Epidermal melanocyte (primary cell): ENCODE measurements around the gene ARL16.
A peak's percentile ranks its signal among the peaks of the same experiment; 100 is the strongest.

Source experiments
- DNase-seq: peaks from one replicate; pipeline ENCODE4 v3.0.0; 2011; ENCODE audit warnings: low spot score; ENCODE audit not compliant: insufficient read length

The ARL16 gene

GRCh38 chr17:81672954-81673353 lies 10.6 kb downstream of the ARL16 start:
- no peak for DNase-seq

GRCh38 chr17:81672504-81672903 lies 11.1 kb downstream of the ARL16 start:
- no peak for DNase-seq

- DNase-seq: no peak
Measured at GRCh38 chr17:81667754-81668153, 15.8 kb downstream of the ARL16 start.

DNA sequence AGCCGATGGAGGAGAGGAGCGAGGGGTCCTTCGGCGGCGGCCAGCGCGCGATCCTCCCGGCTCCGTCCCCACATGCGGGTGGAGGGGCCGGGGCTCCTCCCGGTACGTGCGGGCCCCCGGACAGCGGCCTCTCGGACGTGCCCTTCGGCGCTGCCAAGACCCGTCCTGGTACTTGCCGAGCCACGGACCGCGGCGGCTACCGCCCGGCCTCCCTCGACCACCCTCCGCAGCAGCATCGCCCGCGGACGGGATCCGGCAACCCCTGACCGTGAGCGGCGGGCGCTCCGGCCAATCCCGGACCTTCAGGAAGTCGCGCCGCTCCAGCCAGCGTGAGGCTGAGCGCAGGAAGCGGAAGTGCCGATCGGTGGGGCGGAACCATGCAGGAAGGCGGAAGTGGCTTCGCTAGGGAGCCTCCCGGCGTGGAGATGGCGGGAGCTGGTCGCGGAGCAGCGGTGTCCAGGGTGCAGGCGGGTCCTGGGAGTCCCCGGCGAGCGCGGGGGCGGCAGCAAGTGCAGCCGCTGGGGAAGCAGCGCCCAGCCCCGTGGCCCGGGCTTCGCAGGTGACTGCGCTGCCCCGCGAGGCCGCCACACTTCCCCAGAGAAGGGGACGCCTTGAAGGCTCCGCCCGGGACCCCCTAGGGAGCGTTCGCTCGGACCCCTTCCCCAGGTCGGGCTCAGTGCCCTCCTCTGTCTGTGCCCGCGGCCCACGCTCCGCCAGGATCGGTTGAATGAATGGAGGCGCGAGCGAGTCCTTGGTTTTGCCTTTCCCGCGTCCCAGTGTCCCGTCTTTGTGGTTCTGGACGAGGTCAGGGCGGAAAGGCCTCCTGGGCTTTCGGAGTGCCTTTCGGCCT lies 17.0 kb downstream of the ARL16 start, which contains the start of the genes CCDC137 and OXLD1:
Gene CCDC137 (plus strand): TSS at position 396 of the 850 bp plus-strand sequence. CDS start 30 bp downstream, at position 426.
Gene OXLD1 (minus strand): TSS at position 264 of the 850 bp plus-strand sequence. CDS start 28 bp downstream, at position 236.
- peak; percentile 96 for DNase-seq

DNA sequence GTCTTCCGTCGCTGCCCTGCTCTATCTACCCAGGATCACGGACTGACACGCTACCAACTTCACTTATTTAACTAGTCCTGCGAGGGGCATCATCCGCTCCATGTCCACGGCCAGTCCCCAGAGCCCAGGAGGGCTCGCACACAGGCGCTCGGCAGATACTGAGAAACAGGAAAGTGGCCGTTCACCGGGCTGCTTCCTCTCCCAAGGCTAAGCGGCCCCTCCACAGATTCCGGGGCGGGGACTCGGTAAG lies 17.6 kb downstream of the ARL16 start:
- no peak for DNase-seq

GRCh38 chr17:81665205-81666091 lies 18.1 kb downstream of the ARL16 start:
- DNase-seq: no peak

DNA sequence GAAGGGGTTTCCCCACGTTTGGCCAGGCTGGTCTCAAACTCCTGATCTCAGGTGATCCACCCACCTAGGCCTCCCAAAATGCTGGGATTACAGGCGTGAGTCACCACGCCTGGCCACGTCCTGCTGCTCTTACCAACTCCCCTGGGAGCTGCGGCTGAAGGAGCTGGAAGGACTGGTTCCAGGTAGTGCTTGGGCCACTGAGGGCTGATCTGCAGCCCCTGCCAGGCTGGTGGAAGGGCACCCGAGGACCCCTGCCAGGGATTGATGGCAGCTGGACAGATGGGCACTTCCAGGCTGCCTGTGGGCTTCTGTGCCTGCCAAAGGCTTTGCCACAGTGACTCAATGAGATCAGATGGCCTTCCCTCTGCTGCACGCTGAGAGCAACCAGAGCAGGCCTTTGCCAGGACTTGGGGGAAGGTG lies 19.5 kb downstream of the ARL16 start:
- DNase-seq: no peak

GRCh38 chr17:81662002-81662401 lies 21.6 kb downstream of the ARL16 start:
- DNase-seq: no peak

- no peak for DNase-seq
Measured at GRCh38 chr17:81660441-81660840, 23.2 kb downstream of the ARL16 start.

GRCh38 chr17:81659038-81659437 lies 24.6 kb downstream of the ARL16 start:
- no peak for DNase-seq

DNA sequence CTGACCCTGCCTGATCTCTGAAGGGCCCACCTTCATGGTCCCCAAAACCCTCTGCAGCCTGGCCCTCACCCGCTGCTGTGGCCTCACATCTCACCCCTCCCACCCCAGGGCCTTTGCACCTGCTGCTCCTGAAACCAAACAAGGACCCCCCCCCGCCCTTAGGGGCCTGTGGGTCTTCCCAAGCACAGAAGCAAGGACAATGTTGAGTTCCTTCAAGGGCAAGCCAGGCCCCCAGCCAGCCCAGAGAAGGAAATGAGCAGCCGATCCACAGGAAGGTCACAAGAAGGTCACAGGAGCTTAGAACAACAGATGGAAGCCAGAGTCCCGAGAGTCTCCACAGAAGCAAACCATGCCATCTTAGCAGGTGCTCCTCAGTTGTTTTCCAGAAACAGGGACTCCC lies 26.8 kb downstream of the ARL16 start:
- DNase-seq: no peak

- DNase-seq: no peak
Measured at GRCh38 chr17:81656118-81656743, 27.4 kb downstream of the ARL16 start, which contains the start of gene PDE6G. TSS of gene PDE6G (minus strand) at chr17:81656542. CDS start at chr17:81653305, 3,237 bp downstream.

- DNase-seq: no peak
Measured at GRCh38 chr17:81655378-81656117, 28.0 kb downstream of the ARL16 start.

- peak; percentile 21 for DNase-seq
Measured at GRCh38 chr17:81652906-81653771, 30.5 kb downstream of the ARL16 start.

DNA sequence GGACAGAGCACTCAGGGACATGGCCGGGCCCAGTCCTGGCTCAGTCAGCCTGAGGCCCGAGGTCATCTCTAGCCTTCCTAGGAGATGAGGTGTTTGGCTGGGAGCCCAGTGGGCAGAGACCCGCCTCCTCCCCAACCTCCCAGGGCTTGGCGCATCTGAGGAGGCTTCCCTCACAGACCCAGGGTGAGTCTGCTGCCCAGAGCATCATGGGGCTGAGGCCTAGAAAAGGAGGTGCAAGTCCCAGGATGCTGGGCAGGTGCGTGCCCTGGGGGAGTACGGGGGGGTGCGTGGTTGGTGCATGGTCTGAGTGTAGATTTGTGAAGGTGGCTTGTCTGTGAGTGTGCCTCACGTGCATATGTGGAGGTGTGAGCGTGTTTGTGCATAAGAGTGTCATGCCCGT lies 31.9 kb downstream of the ARL16 start:
- DNase-seq: peak; percentile 44

DNA sequence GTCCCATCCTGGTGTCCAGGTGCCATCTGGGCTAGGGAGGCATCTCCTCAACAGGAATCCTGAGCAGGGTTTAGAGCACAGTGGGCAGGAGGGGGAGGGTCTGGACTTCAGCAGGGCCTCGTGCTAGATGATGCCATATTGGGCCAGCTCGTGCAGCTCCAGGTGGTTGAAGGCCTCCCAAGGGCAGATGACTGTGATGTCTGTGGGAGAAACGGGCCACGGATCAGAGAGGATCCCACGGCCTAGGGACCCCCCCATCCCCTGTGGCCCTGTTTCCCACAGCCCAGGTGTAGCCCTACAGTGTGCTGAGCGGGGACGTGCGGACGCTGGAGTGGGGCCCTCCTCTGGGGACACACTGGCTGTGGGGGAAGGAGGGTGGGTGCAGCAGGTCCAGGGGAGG lies 32.6 kb downstream of the ARL16 start:
- peak; percentile 15 for DNase-seq

DNA sequence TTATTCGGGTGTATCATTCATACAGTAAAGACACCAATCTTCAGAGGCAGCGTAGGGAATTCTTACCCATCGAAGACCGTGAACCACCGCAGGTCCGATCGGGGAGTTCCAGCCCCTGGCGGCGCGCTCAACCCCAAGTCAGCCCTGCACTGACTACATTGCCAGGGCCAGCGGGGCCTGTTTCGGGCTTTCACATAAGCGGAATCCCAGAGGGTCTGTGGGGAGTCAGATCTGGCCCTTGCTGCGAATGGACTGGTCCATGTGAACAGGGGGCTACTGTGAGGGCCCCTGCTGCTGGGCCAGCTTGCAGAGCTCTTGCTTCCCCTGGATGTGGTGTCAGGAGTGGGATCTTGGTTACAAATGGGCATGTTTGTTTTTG lies 34.9 kb downstream of the ARL16 start:
- peak; percentile 16 for DNase-seq

DNA sequence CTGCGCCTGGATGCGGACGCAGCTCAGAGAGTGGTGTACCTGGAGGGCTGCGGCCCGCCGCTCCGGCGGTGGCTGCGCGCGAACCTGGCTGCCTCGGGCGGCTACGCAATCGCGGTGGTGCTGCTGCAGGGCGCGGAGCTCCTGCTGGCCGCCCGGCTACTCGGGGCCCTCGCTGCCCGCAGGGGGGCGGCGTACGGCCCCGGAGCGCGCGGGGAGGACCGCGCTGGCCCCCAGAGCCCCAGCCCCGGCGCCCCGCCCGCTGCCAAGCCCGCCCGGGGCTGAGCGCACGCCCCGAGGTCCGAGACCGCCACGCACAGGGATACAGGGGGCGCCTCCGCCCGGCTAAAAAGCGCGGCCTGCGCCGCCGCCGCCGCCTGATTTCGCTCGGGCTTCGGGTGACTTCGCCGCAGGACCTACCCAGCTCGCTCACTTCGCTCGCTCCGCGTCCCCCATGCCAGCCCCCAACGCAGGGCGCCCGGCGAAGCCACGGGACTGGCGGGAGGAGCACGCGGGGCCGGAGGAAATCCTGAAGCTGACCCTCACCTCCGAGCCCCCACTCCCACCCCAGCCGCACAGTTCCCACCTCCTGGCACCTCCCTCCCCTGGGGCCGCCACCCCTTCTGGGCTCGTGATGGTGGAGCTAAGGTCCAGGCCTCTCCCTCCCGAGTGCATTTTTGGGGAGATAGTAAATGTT lies 35.4 kb downstream of the ARL16 start:
- peak; percentile 3 for DNase-seq

DNA sequence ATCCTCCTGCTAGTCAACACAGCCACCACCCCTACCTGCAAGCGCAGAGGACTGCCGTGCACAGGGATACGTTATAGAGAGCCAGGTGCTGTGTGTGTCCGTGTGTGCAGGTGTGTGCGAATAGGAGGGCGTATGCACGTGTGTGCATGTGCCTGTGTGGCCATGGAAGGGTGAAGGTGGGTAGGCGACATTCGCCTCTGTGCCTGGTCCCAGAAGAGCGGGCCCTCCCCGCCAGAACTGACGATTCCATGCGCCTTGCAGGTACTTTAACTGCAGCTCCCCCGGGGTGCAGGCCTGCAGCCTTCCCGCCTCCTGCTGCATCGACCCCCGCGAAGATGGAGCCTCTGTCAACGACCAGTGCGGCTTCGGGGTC lies 36.0 kb downstream of the ARL16 start:
- peak; percentile 5 for DNase-seq
